GM21423 (cell line): ENCODE data around the gene C3orf22.

ENCODE experiments used
- ATAC-seq: cut with Tn5 transposase; IDR thresholded peaks from one replicate; pipeline ENCODE4 v1.9.1; 2021; ENCODE audit warnings: mild to moderate bottlenecking, moderate library complexity; ENCODE audit not compliant: unreplicated experiment

C3orf22 gene

GRCh38 chr3:126557415-126557745 lies 1.4 kb downstream of the C3orf22 start:
- no peak for ATAC-seq

- ATAC-seq: no peak
Observed at GRCh38 chr3:126556637-126557414, 1.9 kb downstream of the C3orf22 start.

- ATAC-seq: no peak
Observed at GRCh38 chr3:126555795-126556636, 2.7 kb downstream of the C3orf22 start.

- ATAC-seq: no peak
Observed at GRCh38 chr3:126554560-126555525, 3.9 kb downstream of the C3orf22 start.

- no peak for ATAC-seq
Observed at GRCh38 chr3:126553284-126554084, 5.2 kb downstream of the C3orf22 start.

GRCh38 chr3:126552688-126553283 lies 5.9 kb downstream of the C3orf22 start:
- no peak for ATAC-seq

GRCh38 chr3:126551839-126552687 lies 6.7 kb downstream of the C3orf22 start:
- no peak for ATAC-seq

- no peak for ATAC-seq
Observed at GRCh38 chr3:126551121-126551838, 7.5 kb downstream of the C3orf22 start.

GRCh38 chr3:126550488-126551051 lies 8.2 kb downstream of the C3orf22 start:
- no peak for ATAC-seq

- no peak for ATAC-seq
Observed at GRCh38 chr3:126549861-126550487, 8.8 kb downstream of the C3orf22 start.

GRCh38 chr3:126548556-126549466 lies 9.9 kb downstream of the C3orf22 start:
- ATAC-seq: no peak

GRCh38 chr3:126547721-126548120 lies 11.0 kb downstream of the C3orf22 start:
- no peak for ATAC-seq

GRCh38 chr3:126546549-126547239 lies 12.0 kb downstream of the C3orf22 start:
- no peak for ATAC-seq

- no peak for ATAC-seq
Observed at GRCh38 chr3:126546013-126546412, 12.7 kb downstream of the C3orf22 start.

- ATAC-seq: no peak
Observed at GRCh38 chr3:126545544-126545943, 13.2 kb downstream of the C3orf22 start.
